Measurements from ENCODE around the gene ALDH5A1.

The ALDH5A1 gene

GRCh38 chr6:24576447-24576846 lies 81.7 kb downstream of the ALDH5A1 start:
- no peak for DNase-seq

- peak; percentile 50 to 72 for DNase-seq
Observed at GRCh38 chr6:24581084-24581669, 86.4 kb downstream of the ALDH5A1 start.

- peak; percentile 78 to 83 for DNase-seq
Observed at GRCh38 chr6:24583463-24584381, 89.0 kb downstream of the ALDH5A1 start.

- no peak for DNase-seq
Observed at GRCh38 chr6:24584382-24584720, 89.6 kb downstream of the ALDH5A1 start.
